Measurements from ENCODE around the gene CFAP53. TPM values are rescaled to one million over a fixed set of nuclear protein-coding genes. Genes with fewer than 3 reads are reported as not detected.

The CFAP53 gene
- total RNA-seq, 2 experiments from 2014 or later, result 0.86 TPM; not detected in 1

GRCh38 chr18:50186385-50186784, 79.9 kb downstream of the CFAP53 start:
- CTCF ChIA-PET (ENCODE audit: unreplicated experiment), result no interaction called here
- BruUV-seq (replicated peaks), result no TSS peak
- no peaks in the 10 kb centered on the region for H3K79me2 ChIP-seq (ENCODE audit: insufficient read depth, low read depth, low read length)
- no peaks in the 10 kb centered on the region for H3K4me1 ChIP-seq (ENCODE audit: insufficient read depth, low read length, poor library complexity, severe bottlenecking)
- H4K20me1 ChIP-seq (ENCODE audit: insufficient read depth, low read length), result no peaks in the 10 kb centered on the region
- no peak overlapping the region for H2AFZ ChIP-seq (ENCODE audit: low read length)
- H3K36me3 ChIP-seq (ENCODE audit: insufficient read depth, low read length), result no peaks in the 10 kb centered on the region
- H3K27ac ChIP-seq (ENCODE audit: low read depth, low read length, poor library complexity, severe bottlenecking), result no peak overlapping the region
- TF ChIP-seq CTCF (conservative IDR thresholded peaks at IDR 0.05; ENCODE audit: low read length) (no peak), EZH2phosphoT487 (IDR thresholded peaks at IDR 0.05; ENCODE audit: borderline replicate concordance, low read depth, low read length) (no peak)
- H3K9me3 ChIP-seq (ENCODE audit: low read length), result no peaks in the 10 kb centered on the region
- POLR2A ChIA-PET, result no interaction called here
- intact Hi-C loops (cut with micrococcal nuclease; ENCODE audit: unreplicated experiment), result no loop called here
- H3K4me3 ChIP-seq (ENCODE audit: low read depth, low read length, poor library complexity, severe bottlenecking), result no peak overlapping the region
- H3K4me2 ChIP-seq (ENCODE audit: low read length), result no peak overlapping the region
- no peak for DNase-seq (ENCODE audit: low spot score)
- H3K9me2 ChIP-seq (ENCODE audit: insufficient read depth, low read length), result no peaks in the 10 kb centered on the region

GRCh38 chr18:50183556-50183955, 82.7 kb downstream of the CFAP53 start:
- POLR2A ChIA-PET, result interaction anchor here (0.6 kb wide), 2 partner anchors 57 to 202 kb away, joined by 3 read pairs; no protein-coding TSS in a partner anchor
- H3K27ac ChIP-seq (ENCODE audit: low read depth, low read length, poor library complexity, severe bottlenecking), result no peak overlapping the region
- H3K4me1 ChIP-seq (ENCODE audit: insufficient read depth, low read length, poor library complexity, severe bottlenecking), result no peaks in the 10 kb centered on the region
- no peak overlapping the region for H2AFZ ChIP-seq (ENCODE audit: low read length)
- DNase-seq (ENCODE audit: low spot score), result no peak
- H3K9me3 ChIP-seq (ENCODE audit: low read length), result no peaks in the 10 kb centered on the region
- TF ChIP-seq EZH2phosphoT487 (IDR thresholded peaks at IDR 0.05; ENCODE audit: borderline replicate concordance, low read depth, low read length) (no peak), CTCF (conservative IDR thresholded peaks at IDR 0.05; ENCODE audit: low read length) (no peak)
- intact Hi-C loops (cut with micrococcal nuclease; ENCODE audit: unreplicated experiment), result no loop called here
- no peaks in the 10 kb centered on the region for H3K9me2 ChIP-seq (ENCODE audit: insufficient read depth, low read length)
- no peak overlapping the region for H3K4me2 ChIP-seq (ENCODE audit: low read length)
- no peaks in the 10 kb centered on the region for H3K36me3 ChIP-seq (ENCODE audit: insufficient read depth, low read length)
- CTCF ChIA-PET (ENCODE audit: unreplicated experiment), result interaction anchor here (0.5 kb wide), 1 partner anchor 31 kb away, joined by 3 read pairs; no protein-coding TSS in a partner anchor
- H4K20me1 ChIP-seq (ENCODE audit: insufficient read depth, low read length), result no peaks in the 10 kb centered on the region
- BruUV-seq (replicated peaks), result no TSS peak
- no peak overlapping the region for H3K4me3 ChIP-seq (ENCODE audit: low read depth, low read length, poor library complexity, severe bottlenecking)
- H3K79me2 ChIP-seq (ENCODE audit: insufficient read depth, low read depth, low read length), result no peaks in the 10 kb centered on the region

GRCh38 chr18:50182511-50182910, 83.8 kb downstream of the CFAP53 start:
- H3K4me2 ChIP-seq (ENCODE audit: low read length), result no peak overlapping the region
- H3K36me3 ChIP-seq (ENCODE audit: insufficient read depth, low read length), result no peaks in the 10 kb centered on the region
- H3K9me3 ChIP-seq (ENCODE audit: low read length), result no peaks in the 10 kb centered on the region
- POLR2A ChIA-PET, result no interaction called here
- H3K4me3 ChIP-seq (ENCODE audit: low read depth, low read length, poor library complexity, severe bottlenecking), result no peak overlapping the region
- intact Hi-C loops (cut with micrococcal nuclease; ENCODE audit: unreplicated experiment), result no loop called here
- CTCF ChIA-PET (ENCODE audit: unreplicated experiment), result no interaction called here
- no peak for DNase-seq (ENCODE audit: low spot score)
- H3K79me2 ChIP-seq (ENCODE audit: insufficient read depth, low read depth, low read length), result no peaks in the 10 kb centered on the region
- no peak overlapping the region for H2AFZ ChIP-seq (ENCODE audit: low read length)
- no peaks in the 10 kb centered on the region for H3K4me1 ChIP-seq (ENCODE audit: insufficient read depth, low read length, poor library complexity, severe bottlenecking)
- H4K20me1 ChIP-seq (ENCODE audit: insufficient read depth, low read length), result no peaks in the 10 kb centered on the region
- no peak overlapping the region for H3K27ac ChIP-seq (ENCODE audit: low read depth, low read length, poor library complexity, severe bottlenecking)
- BruUV-seq (replicated peaks), result no TSS peak
- no peaks in the 10 kb centered on the region for H3K9me2 ChIP-seq (ENCODE audit: insufficient read depth, low read length)
- TF ChIP-seq CTCF (conservative IDR thresholded peaks at IDR 0.05; ENCODE audit: low read length) (no peak), EZH2phosphoT487 (IDR thresholded peaks at IDR 0.05; ENCODE audit: borderline replicate concordance, low read depth, low read length) (no peak)
